Heart right ventricle (tissue), 16 donors: ENCODE measurements around the gene TMEM169. TPM values are rescaled to one million over a fixed set of nuclear protein-coding genes. Genes with fewer than 3 reads are reported as not detected.

ENCODE experiments used
- ATAC-seq, 8 donors: fragments of 200-7000 bp; cut with Tn5 transposase; one replicate each; pipeline ENCODE4 v1.9.1; 2020; ENCODE audit warnings: mild to moderate bottlenecking in 8 of 8, moderate library complexity in 8 of 8, moderate number of reproducible peaks in 1 of 8
- DNase-seq, 2 donors: peaks; one replicate each; pipeline ENCODE4 v3.0.0-alpha.2; 2020
- H3K27ac ChIP-seq, 10 donors: fragments of 200-600 bp; sonication (generic) in 2 of 10; one replicate each; pipeline versions ENCODE4 v1.5.0 to v1.8.0; 2020 to 2022; ENCODE audit warnings: mild to moderate bottlenecking in 3 of 10
- H3K27me3 ChIP-seq, 7 donors: fragments of 200-600 bp; one replicate each; pipeline ENCODE4 v1.8.0; 2021 to 2022; ENCODE audit warnings: mild to moderate bottlenecking in 2 of 7
- H3K36me3 ChIP-seq, 9 donors: fragments of 200-600 bp; sonication (generic) in 1 of 9; one replicate each; pipeline versions ENCODE4 v1.5.0 to v1.8.0; 2020 to 2022; ENCODE audit warnings: mild to moderate bottlenecking in 2 of 9
- H3K4me1 ChIP-seq, 9 donors: fragments of 200-600 bp; sonication (generic) in 1 of 9; one replicate each; pipeline versions ENCODE4 v1.5.0 to v1.8.0; 2020 to 2022; ENCODE audit warnings: mild to moderate bottlenecking in 4 of 9
- H3K4me3 ChIP-seq, 10 donors: fragments of 200-600 bp; sonication (generic) in 2 of 10; one replicate each; pipeline versions ENCODE4 v1.5.0 to v1.8.0; 2020 to 2022; ENCODE audit warnings: mild to moderate bottlenecking in 7 of 10, moderate library complexity in 2 of 10
- H3K9me3 ChIP-seq, 11 donors: fragments of 200-600 bp in 10 of 11; sonication (generic) in 2 of 11; one replicate each; pipeline versions ENCODE4 v1.5.0 to v1.8.0; 2013 to 2022; ENCODE audit warnings: mild to moderate bottlenecking in 2 of 11, control low read depth in 1 of 11, moderate library complexity in 1 of 11
- CTCF ChIP-seq, 9 donors: fragments of 200-600 bp; sonication (generic) in 2 of 9; IDR thresholded peaks; one replicate each; pipeline versions ENCODE4 v1.5.0 to v1.8.0; 2021 to 2022; ENCODE audit warnings: antibody characterized with exemption in 9 of 9, mild to moderate bottlenecking in 5 of 9, moderate library complexity in 1 of 9
- WGBS, 2 donors: extraction: QIAGEN DNeasy Blood & Tissue Kit; methylation state at CpG; one replicate each; pipeline ENCODE4 v1.1.7; 2013; ENCODE audit warnings: inconsistent platforms in 1 of 2; 5-methylcytosine and 5-hydroxymethylcytosine counted together
- intact Hi-C, 10 donors: fragments of 100-400 bp; cut with DNase I; formaldehyde crosslinking; loops; one replicate each; pipeline versions ENCODE4 v1.11.1 to v1.14.2; 2022
- polyA plus RNA-seq, 2 donors: library from polyadenylated mRNA; stranded (reverse); fragments of 200-250 nt; gene quantifications; one replicate each; pipeline ENCODE4 v1.2.3, GENCODE V29; 2013
- total RNA-seq, 10 donors: library from RNA; stranded (reverse); fragmentation: NEBNext Ultra II Directional in 3 of 10; extraction: Animal tissue kit (Norgen Biotek cat#: 25700) in 3 of 10; gene quantifications; one replicate each; pipeline versions ENCODE4 v1.2.1 to v1.2.4, GENCODE V29; 2021 to 2023
- donor health status: Arrhythmogenic right ventricular cardiomyopathy.
- donor health status: ischemic (EF 13 %, LVEDD 7.1; RV severe dilation, severe dysfunction).
- donor health status: healthy with polysubstance abuse.
- donor health status: DM: no; HTN: yes; CAD: no.
- donor health status: DM: no; HTN: no; CAD: no.
- donor health status: ischemic (EF 25% LVEDD 6.9; RV normal size, moderate dysfunction).
- donor health status: ischemic (EF 25% LVEDD 5.7; RV mildly dilated, moderate dysfunction).
- donor health status: healthy.
- donor health status: DM: yes; HTN: yes; CAD: no.
- donor health status: Ischemic cardiomyopathy.
- donor health status: ischemic (EF 35%, LVEDD 5.7; RV mildly dilated, moderate dysfunction).
- donor health status: nonischemic (EF 11% LVEDD 7.7; RV severe dilation, severe dysfunction).
- donor health status: DM: yes; HTN: yes; CAD: no.
- donor health status: PGD.
- donor health status: ischemic (EF 29% LVEDD 5.4; RV normal size, mild dysfunction).
- donor health status: nonischemic (EF 23%, LVEDD 6.1; RV moderate dilation, normal function).

Gene TMEM169
- total and polyA plus RNA-seq, 12 donors, result 0.10 to 0.97 (median 0.22) TPM; not detected in 2

GRCh38 chr2:216103213-216103612, 21.5 kb downstream of the TMEM169 start:
- peaks cover 0 to 2% (median 0%) of the 10 kb centered on the region in 9 donors for H3K4me1 ChIP-seq
- H3K9me3 ChIP-seq, result no peaks in the 10 kb centered on the region
- DNase-seq (no peak), ATAC-seq (no peak)
- TF ChIP-seq CTCF (IDR thresholded peaks at IDR 0.05), result no peak
- no peak overlapping the region for H3K27ac ChIP-seq
- H3K36me3 ChIP-seq, result no peaks in the 10 kb centered on the region
- intact Hi-C loops, result no loop called here
- H3K4me3 ChIP-seq, result no peak overlapping the region
- WGBS, 2 donors, result 60 to 73% methylated on average over 1 of the region's 1 CpG
- peaks cover 0 to 3% (median 0%) of the 10 kb centered on the region in 7 donors for H3K27me3 ChIP-seq

GRCh38 chr2:216104691-216105090, 23.0 kb downstream of the TMEM169 start:
- H3K4me1 ChIP-seq, result peaks cover 0 to 8% (median 3%) of the 10 kb centered on the region in 9 donors
- DNase-seq, result no peak
- intact Hi-C loops, result no loop called here
- no peaks in the 10 kb centered on the region for H3K36me3 ChIP-seq
- no peak for TF ChIP-seq CTCF (IDR thresholded peaks at IDR 0.05)
- no peaks in the 10 kb centered on the region for H3K9me3 ChIP-seq
- H3K27me3 ChIP-seq, result peaks cover 0 to 3% (median 0%) of the 10 kb centered on the region in 7 donors
- WGBS, 2 donors, result 56 to 78% methylated on average over 3 of the region's 3 CpGs
- H3K4me3 ChIP-seq, result no peak overlapping the region
- ATAC-seq, result no peak
- H3K27ac ChIP-seq, result no peak overlapping the region

- peaks cover 0 to 3% (median 0%) of the 10 kb centered on the region in 7 donors for H3K27me3 ChIP-seq
- H3K4me1 ChIP-seq, result peaks cover 3 to 32% (median 24%) of the 10 kb centered on the region in 9 donors
- DNase-seq (no peak), ATAC-seq (no peak)
- no peak for TF ChIP-seq CTCF (IDR thresholded peaks at IDR 0.05)
- intact Hi-C loops, result no loop called here
- H3K36me3 ChIP-seq, result peaks cover 0 to 21% (median 14%) of the 10 kb centered on the region in 9 donors
- WGBS, 2 donors, result 83 to 86% methylated on average over 8 of the region's 8 CpGs
- H3K27ac ChIP-seq, result no peak overlapping the region
- H3K4me3 ChIP-seq, result no peak overlapping the region
- H3K9me3 ChIP-seq, result no peaks in the 10 kb centered on the region
Observed at GRCh38 chr2:216107320-216107719, 25.6 kb downstream of the TMEM169 start.

GRCh38 chr2:216107760-216108159, 26.0 kb downstream of the TMEM169 start:
- 41 to 56% methylated on average over 13 of the region's 13 CpGs for WGBS, 2 donors
- ATAC-seq (no peak), DNase-seq (no peak)
- no peak overlapping the region for H3K4me3 ChIP-seq
- no peak overlapping the region for H3K27ac ChIP-seq
- intact Hi-C loops, result no loop called here
- H3K4me1 ChIP-seq, result peaks cover 3 to 37% (median 29%) of the 10 kb centered on the region in 9 donors
- H3K36me3 ChIP-seq, result peaks cover 0 to 25% (median 18%) of the 10 kb centered on the region in 9 donors
- H3K9me3 ChIP-seq, result no peaks in the 10 kb centered on the region
- no peak for TF ChIP-seq CTCF (IDR thresholded peaks at IDR 0.05)
- peaks cover 0 to 3% (median 0%) of the 10 kb centered on the region in 7 donors for H3K27me3 ChIP-seq
